ENCODE measurements around the gene NCKAP1.
"Not testable (repeated sequence)": the region's sequence is repeated elsewhere in the genome, so short reads cannot be mapped to it uniquely, and the experiment has no call there.

NCKAP1 gene

DNA sequence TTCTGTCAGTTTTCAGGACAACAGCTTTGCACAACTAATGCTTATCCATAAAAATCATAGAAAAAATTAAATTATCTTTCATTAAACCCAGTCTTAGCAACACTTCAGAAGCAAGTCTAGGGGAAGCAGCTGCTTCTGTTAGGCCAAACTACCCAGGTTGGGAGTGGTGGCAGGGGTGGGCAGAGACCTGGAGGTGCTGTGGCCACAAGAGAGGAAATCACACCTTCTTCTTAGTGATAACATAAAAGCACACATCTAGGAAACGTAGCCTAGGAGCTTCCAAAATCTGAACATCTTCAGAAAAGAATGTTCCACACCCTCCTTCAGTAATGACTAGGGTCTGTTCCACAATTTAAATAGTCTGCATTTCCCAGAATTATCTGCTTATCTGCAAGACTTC, 139.5 kb downstream of the NCKAP1 start:
- no CpG with 5 or more reads among the region's 1 CpG for WGBS (ENCODE audit: insufficient coverage)
- H3K27me3 ChIP-seq (replicated peaks in 2 of 5; ENCODE audit: control insufficient read depth in 4 of 5, insufficient read depth in 5 of 5, low read length in 4 of 5): no peaks in the 10 kb centered on the region
- H3K27ac ChIP-seq (ENCODE audit: insufficient read depth in 1 of 2, low read depth in 1 of 2, low read length in 2 of 2, poor library complexity in 1 of 2, severe bottlenecking in 2 of 2): no peak overlapping the region
- no peak for DNase-seq
- no peaks in the 10 kb centered on the region for H3K4me1 ChIP-seq (ENCODE audit: control extremely low read depth in 1 of 4, control insufficient read depth in 4 of 4, insufficient read depth in 4 of 4, low read length in 3 of 4)
- ChIA-PET CTCF (interaction anchor here (0.6 kb wide), 1 partner anchor 35 kb away, joined by 3 read pairs; no protein-coding TSS in a partner anchor), POLR2A (no interaction called here)
- no peak overlapping the region for H3K4me3 ChIP-seq (ENCODE audit: control insufficient read depth in 1 of 7, extremely low read depth in 1 of 7, insufficient read depth in 4 of 7, low read depth in 2 of 7, low read length in 6 of 7)
- no peaks in the 10 kb centered on the region for H3K9me3 ChIP-seq (ENCODE audit: control extremely low read depth in 1 of 5, control insufficient read depth in 4 of 5, insufficient read depth in 2 of 5, low read depth in 1 of 5, low read length in 4 of 5)
- H3K36me3 ChIP-seq (ENCODE audit: control insufficient read depth in 4 of 4, insufficient read depth in 4 of 4, low read length in 3 of 4): no peaks in the 10 kb centered on the region

DNA sequence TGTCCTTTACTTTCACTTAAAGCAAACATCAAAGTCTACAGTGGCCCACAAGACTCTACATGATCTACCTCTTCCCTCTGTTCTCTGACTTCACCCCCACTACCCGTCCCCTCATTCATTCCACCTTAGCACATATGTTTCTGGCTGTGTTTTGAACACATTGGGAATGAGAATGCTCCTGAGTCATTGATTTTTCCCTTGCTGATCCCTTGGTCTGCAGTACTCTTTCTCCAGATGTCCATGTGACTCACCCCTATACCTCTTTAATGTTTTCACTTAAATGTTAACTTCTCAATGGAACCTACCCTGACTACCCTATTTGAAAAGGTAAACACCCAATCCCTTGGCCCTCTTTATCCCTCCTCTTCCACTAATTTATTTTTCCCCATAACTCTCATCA, 141.1 kb downstream of the NCKAP1 start:
- Histone ChIP-seq H3K36me3 (ENCODE audit: control insufficient read depth in 4 of 4, insufficient read depth in 4 of 4, low read length in 3 of 4) (no peaks in the 10 kb centered on the region), H3K4me1 (ENCODE audit: control extremely low read depth in 1 of 4, control insufficient read depth in 4 of 4, insufficient read depth in 4 of 4, low read length in 3 of 4) (no peaks in the 10 kb centered on the region), H3K4me3 (ENCODE audit: control insufficient read depth in 1 of 7, extremely low read depth in 1 of 7, insufficient read depth in 4 of 7, low read depth in 2 of 7, low read length in 6 of 7) (no peak overlapping the region), H3K27me3 (replicated peaks in 2 of 5; ENCODE audit: control insufficient read depth in 4 of 5, insufficient read depth in 5 of 5, low read length in 4 of 5) (no peaks in the 10 kb centered on the region), H3K27ac (ENCODE audit: insufficient read depth in 1 of 2, low read depth in 1 of 2, low read length in 2 of 2, poor library complexity in 1 of 2, severe bottlenecking in 2 of 2) (no peak overlapping the region), H3K9me3 (ENCODE audit: control extremely low read depth in 1 of 5, control insufficient read depth in 4 of 5, insufficient read depth in 2 of 5, low read depth in 1 of 5, low read length in 4 of 5) (no peaks in the 10 kb centered on the region)
- no peak for DNase-seq
- ChIA-PET CTCF (no interaction called here), POLR2A (no interaction called here)
- no CpG with 5 or more reads among the region's 1 CpG for WGBS (ENCODE audit: insufficient coverage)

DNA sequence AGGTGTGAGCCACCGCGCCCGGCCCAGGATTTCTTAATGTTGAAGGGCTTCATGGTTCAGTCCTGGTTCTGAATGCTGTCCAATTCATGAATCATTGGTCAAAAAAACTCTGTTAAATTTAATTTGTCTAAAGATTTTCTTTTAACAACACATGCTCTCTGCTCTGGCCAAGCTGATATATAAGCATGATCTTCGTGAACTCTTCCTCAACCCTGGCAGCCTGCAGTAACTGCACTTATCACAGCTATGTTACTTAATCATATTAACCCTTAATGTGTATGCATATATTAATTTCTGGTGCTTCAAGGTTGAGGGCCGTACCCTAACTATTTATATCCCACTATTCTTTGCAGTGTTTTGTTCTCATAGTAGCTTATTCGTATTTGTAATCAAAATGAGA, 142.5 kb downstream of the NCKAP1 start:
- Histone ChIP-seq H3K27ac (ENCODE audit: insufficient read depth in 1 of 2, low read depth in 1 of 2, low read length in 2 of 2, poor library complexity in 1 of 2, severe bottlenecking in 2 of 2) (no peak overlapping the region), H3K27me3 (replicated peaks in 2 of 5; ENCODE audit: control insufficient read depth in 4 of 5, insufficient read depth in 5 of 5, low read length in 4 of 5) (no peaks in the 10 kb centered on the region), H3K4me1 (ENCODE audit: control extremely low read depth in 1 of 4, control insufficient read depth in 4 of 4, insufficient read depth in 4 of 4, low read length in 3 of 4) (no peaks in the 10 kb centered on the region), H3K36me3 (ENCODE audit: control insufficient read depth in 4 of 4, insufficient read depth in 4 of 4, low read length in 3 of 4) (no peaks in the 10 kb centered on the region), H3K9me3 (ENCODE audit: control extremely low read depth in 1 of 5, control insufficient read depth in 4 of 5, insufficient read depth in 2 of 5, low read depth in 1 of 5, low read length in 4 of 5) (no peaks in the 10 kb centered on the region), H3K4me3 (ENCODE audit: control insufficient read depth in 1 of 7, extremely low read depth in 1 of 7, insufficient read depth in 4 of 7, low read depth in 2 of 7, low read length in 6 of 7) (no peak overlapping the region)
- ChIA-PET POLR2A (no interaction called here), CTCF (no interaction called here)
- WGBS (ENCODE audit: insufficient coverage): no CpG with 5 or more reads among the region's 6 CpGs
- no peak for DNase-seq

DNA sequence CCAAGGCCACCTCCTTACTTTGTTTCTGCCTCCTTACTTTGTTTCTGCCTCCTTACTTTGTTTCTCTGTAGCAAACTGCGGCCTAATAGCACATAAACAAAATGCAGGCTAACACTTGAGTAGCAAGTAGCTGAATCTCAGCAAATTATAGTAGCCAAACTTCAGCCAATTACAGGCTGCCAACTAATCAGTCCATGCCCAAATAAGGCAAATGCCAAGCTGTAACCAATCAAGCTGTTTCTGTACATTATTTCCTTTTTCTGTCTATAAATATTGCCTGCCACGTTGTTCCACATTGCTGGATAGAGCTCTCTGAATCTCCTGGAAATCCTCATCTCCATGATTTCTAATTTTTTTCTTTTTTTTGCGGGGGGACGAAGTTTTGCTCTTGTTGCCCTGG, 143.1 kb downstream of the NCKAP1 start:
- no peak overlapping the region for H3K4me3 ChIP-seq (ENCODE audit: control insufficient read depth in 1 of 7, extremely low read depth in 1 of 7, insufficient read depth in 4 of 7, low read depth in 2 of 7, low read length in 6 of 7)
- ChIA-PET POLR2A (no interaction called here), CTCF (no interaction called here)
- 97% methylated on average over 4 of the region's 4 CpGs for WGBS (ENCODE audit: insufficient coverage)
- H3K9me3 ChIP-seq (ENCODE audit: control extremely low read depth in 1 of 5, control insufficient read depth in 4 of 5, insufficient read depth in 2 of 5, low read depth in 1 of 5, low read length in 4 of 5): no peaks in the 10 kb centered on the region
- no peak overlapping the region for H3K27ac ChIP-seq (ENCODE audit: insufficient read depth in 1 of 2, low read depth in 1 of 2, low read length in 2 of 2, poor library complexity in 1 of 2, severe bottlenecking in 2 of 2)
- H3K36me3 ChIP-seq (ENCODE audit: control insufficient read depth in 4 of 4, insufficient read depth in 4 of 4, low read length in 3 of 4): no peaks in the 10 kb centered on the region
- no peak for DNase-seq
- H3K27me3 ChIP-seq (replicated peaks in 2 of 5; ENCODE audit: control insufficient read depth in 4 of 5, insufficient read depth in 5 of 5, low read length in 4 of 5): no peaks in the 10 kb centered on the region
- H3K4me1 ChIP-seq (ENCODE audit: control extremely low read depth in 1 of 4, control insufficient read depth in 4 of 4, insufficient read depth in 4 of 4, low read length in 3 of 4): no peaks in the 10 kb centered on the region

DNA sequence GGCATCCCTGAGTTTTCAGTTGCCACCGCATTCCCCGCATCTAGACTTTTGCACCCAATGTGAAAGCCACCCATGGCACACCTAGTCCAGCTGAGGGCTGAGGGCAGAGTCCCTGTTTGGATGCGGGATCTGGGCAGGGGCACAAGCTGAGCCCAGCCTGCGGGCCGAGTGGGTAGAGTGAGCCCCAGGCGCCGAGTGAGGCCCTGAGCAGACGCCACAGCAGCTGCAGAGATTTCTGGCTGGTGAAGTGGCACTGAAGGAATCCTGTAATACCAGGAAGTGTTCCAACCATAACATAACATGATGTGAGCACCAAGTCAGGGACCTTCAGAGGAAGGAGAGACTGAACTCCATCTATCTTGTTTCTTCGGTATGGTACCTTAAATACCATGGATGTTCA, 144.1 kb downstream of the NCKAP1 start:
- CTCF ChIA-PET: no interaction called here
- Histone ChIP-seq H3K27ac (ENCODE audit: insufficient read depth in 1 of 2, low read depth in 1 of 2, low read length in 2 of 2, poor library complexity in 1 of 2, severe bottlenecking in 2 of 2) (no peak overlapping the region), H3K27me3 (replicated peaks in 2 of 5; ENCODE audit: control insufficient read depth in 4 of 5, insufficient read depth in 5 of 5, low read length in 4 of 5) (no peaks in the 10 kb centered on the region), H3K4me3 (ENCODE audit: control insufficient read depth in 1 of 7, extremely low read depth in 1 of 7, insufficient read depth in 4 of 7, low read depth in 2 of 7, low read length in 6 of 7) (no peak overlapping the region), H3K9me3 (ENCODE audit: control extremely low read depth in 1 of 5, control insufficient read depth in 4 of 5, insufficient read depth in 2 of 5, low read depth in 1 of 5, low read length in 4 of 5) (no peaks in the 10 kb centered on the region), H3K4me1 (ENCODE audit: control extremely low read depth in 1 of 4, control insufficient read depth in 4 of 4, insufficient read depth in 4 of 4, low read length in 3 of 4) (no peaks in the 10 kb centered on the region), H3K36me3 (ENCODE audit: control insufficient read depth in 4 of 4, insufficient read depth in 4 of 4, low read length in 3 of 4) (no peaks in the 10 kb centered on the region)
- 97% methylated on average over 8 of the region's 9 CpGs for WGBS (ENCODE audit: insufficient coverage)
- POLR2A ChIA-PET: no interaction called here
- no peak for DNase-seq

DNA sequence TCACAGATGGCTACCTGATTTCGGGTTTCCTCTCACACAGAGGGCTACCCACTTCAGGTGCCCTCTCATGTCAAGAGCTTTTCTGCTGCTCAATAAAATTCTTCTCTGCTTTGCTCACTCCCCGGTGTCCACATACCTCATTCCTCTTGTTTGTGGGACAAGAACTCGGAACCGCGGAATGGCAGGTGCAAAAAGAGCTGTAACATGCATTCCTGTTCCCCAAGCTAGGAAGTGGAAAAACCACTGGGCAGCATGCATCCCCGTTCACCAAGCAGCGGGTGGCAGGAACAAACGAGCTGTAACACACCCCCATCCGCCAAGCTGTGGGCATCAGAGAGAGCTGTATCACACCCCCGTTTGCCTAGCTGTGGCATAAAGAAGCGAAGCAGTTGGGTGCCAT, 144.6 kb downstream of the NCKAP1 start:
- Histone ChIP-seq H3K4me3 (ENCODE audit: control insufficient read depth in 1 of 7, extremely low read depth in 1 of 7, insufficient read depth in 4 of 7, low read depth in 2 of 7, low read length in 6 of 7) (no peak overlapping the region), H3K36me3 (ENCODE audit: control insufficient read depth in 4 of 4, insufficient read depth in 4 of 4, low read length in 3 of 4) (no peaks in the 10 kb centered on the region), H3K27me3 (replicated peaks in 2 of 5; ENCODE audit: control insufficient read depth in 4 of 5, insufficient read depth in 5 of 5, low read length in 4 of 5) (no peaks in the 10 kb centered on the region), H3K4me1 (ENCODE audit: control extremely low read depth in 1 of 4, control insufficient read depth in 4 of 4, insufficient read depth in 4 of 4, low read length in 3 of 4) (no peaks in the 10 kb centered on the region), H3K27ac (ENCODE audit: insufficient read depth in 1 of 2, low read depth in 1 of 2, low read length in 2 of 2, poor library complexity in 1 of 2, severe bottlenecking in 2 of 2) (no peak overlapping the region), H3K9me3 (ENCODE audit: control extremely low read depth in 1 of 5, control insufficient read depth in 4 of 5, insufficient read depth in 2 of 5, low read depth in 1 of 5, low read length in 4 of 5) (no peaks in the 10 kb centered on the region)
- no peak for DNase-seq
- WGBS (ENCODE audit: insufficient coverage): 90% methylated on average over 11 of the region's 11 CpGs
- POLR2A ChIA-PET: no interaction called here
- CTCF ChIA-PET: no interaction called here

DNA sequence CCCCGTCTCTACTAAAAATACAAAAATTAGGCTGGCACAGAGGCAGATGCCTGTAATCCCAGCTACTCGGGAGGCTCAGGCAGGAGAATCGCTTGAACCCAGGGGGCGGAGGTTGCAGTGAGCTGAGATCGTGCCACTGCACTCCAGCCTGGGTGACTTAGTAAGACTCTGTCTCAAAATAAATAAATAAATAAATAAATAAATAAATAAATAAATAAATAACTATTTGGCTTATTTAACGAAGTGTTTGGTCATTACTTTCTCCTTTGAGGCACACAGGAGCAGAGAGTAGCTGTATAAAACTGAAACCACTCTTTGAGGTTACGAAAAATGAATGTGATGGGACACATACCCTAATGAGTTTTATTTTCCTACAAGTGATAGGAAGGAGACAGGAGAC, 145.2 kb downstream of the NCKAP1 start:
- H3K27ac ChIP-seq (ENCODE audit: insufficient read depth in 1 of 2, low read depth in 1 of 2, low read length in 2 of 2, poor library complexity in 1 of 2, severe bottlenecking in 2 of 2); H3K9me3 ChIP-seq (ENCODE audit: control extremely low read depth in 1 of 5, control insufficient read depth in 4 of 5, insufficient read depth in 2 of 5, low read depth in 1 of 5, low read length in 4 of 5); POLR2A ChIA-PET; H3K4me3 ChIP-seq (ENCODE audit: control insufficient read depth in 1 of 7, extremely low read depth in 1 of 7, insufficient read depth in 4 of 7, low read depth in 2 of 7, low read length in 6 of 7); H3K36me3 ChIP-seq (ENCODE audit: control insufficient read depth in 4 of 4, insufficient read depth in 4 of 4, low read length in 3 of 4); CTCF ChIA-PET; H3K4me1 ChIP-seq (ENCODE audit: control extremely low read depth in 1 of 4, control insufficient read depth in 4 of 4, insufficient read depth in 4 of 4, low read length in 3 of 4); DNase-seq; H3K27me3 ChIP-seq (replicated peaks in 2 of 5; ENCODE audit: control insufficient read depth in 4 of 5, insufficient read depth in 5 of 5, low read length in 4 of 5): not testable (repeated sequence)
- WGBS (ENCODE audit: insufficient coverage): 100% methylated on average over 1 of the region's 7 CpGs

DNA sequence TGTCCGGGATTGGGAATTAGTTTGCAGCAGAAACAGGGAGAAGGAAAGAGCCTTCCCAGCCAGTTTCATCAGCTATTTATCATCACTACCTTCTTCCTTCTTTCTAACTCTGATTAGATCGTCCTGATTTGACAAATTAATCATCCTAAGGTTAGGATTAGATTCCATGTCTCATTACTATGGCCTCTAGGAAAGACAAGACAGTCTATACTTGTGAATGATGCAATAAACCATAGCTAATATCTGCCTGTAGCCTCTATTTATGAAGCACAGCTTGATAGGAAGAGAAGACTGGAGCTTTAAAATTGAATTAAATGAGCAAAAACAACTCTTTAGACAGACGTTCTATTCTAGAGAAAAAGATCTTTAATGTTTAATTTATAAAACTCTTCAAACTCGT, 146.6 kb downstream of the NCKAP1 start:
- DNase-seq: no peak
- H3K4me1 ChIP-seq (ENCODE audit: control extremely low read depth in 1 of 4, control insufficient read depth in 4 of 4, insufficient read depth in 4 of 4, low read length in 3 of 4): no peaks in the 10 kb centered on the region
- no peak overlapping the region for H3K27ac ChIP-seq (ENCODE audit: insufficient read depth in 1 of 2, low read depth in 1 of 2, low read length in 2 of 2, poor library complexity in 1 of 2, severe bottlenecking in 2 of 2)
- H3K36me3 ChIP-seq (ENCODE audit: control insufficient read depth in 4 of 4, insufficient read depth in 4 of 4, low read length in 3 of 4): no peaks in the 10 kb centered on the region
- POLR2A ChIA-PET: no interaction called here
- no peaks in the 10 kb centered on the region for H3K9me3 ChIP-seq (ENCODE audit: control extremely low read depth in 1 of 5, control insufficient read depth in 4 of 5, insufficient read depth in 2 of 5, low read depth in 1 of 5, low read length in 4 of 5)
- no peak overlapping the region for H3K4me3 ChIP-seq (ENCODE audit: control insufficient read depth in 1 of 7, extremely low read depth in 1 of 7, insufficient read depth in 4 of 7, low read depth in 2 of 7, low read length in 6 of 7)
- H3K27me3 ChIP-seq (replicated peaks in 2 of 5; ENCODE audit: control insufficient read depth in 4 of 5, insufficient read depth in 5 of 5, low read length in 4 of 5): no peaks in the 10 kb centered on the region
- WGBS (ENCODE audit: insufficient coverage): no CpG with 5 or more reads among the region's 4 CpGs
- CTCF ChIA-PET: no interaction called here
